Measurements from ENCODE around the gene SARDH. TPM values are rescaled to one million over a fixed set of nuclear protein-coding genes. Genes with fewer than 3 reads are reported as not detected.

SARDH gene
- total and polyA plus RNA-seq, 2 donors (not counting 3 experiments of a cell fraction or from before 2014, with no cell fraction given), result 0.19 to 0.44 TPM

DNA sequence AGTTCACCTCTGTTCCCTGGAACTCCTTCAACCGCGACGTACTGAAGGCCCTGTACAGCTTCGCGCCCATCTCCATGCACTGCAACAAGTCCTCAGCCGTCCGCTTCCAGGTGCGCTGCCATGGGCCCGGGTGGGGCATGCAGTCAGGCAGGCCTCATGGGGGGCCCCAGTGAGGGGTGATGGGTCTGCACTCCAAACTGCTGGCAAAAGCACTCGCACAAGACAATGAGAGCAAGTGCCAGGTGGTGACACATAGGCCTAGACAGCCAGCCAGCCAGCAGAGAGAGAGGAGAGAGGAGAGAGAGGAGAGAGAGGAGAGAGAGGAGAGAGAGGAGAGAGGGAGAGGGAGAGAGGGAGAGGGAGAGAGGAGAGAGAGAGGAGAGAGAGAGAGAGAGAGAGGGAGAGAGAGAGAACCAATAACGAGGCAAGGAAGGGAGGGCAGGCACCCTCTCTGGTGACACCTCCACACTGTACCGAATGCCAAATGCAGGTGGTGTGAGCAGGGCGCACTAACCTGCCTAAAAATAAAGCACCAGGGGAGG lies 81.0 kb downstream of the SARDH start:
- Histone ChIP-seq H3K4me1 (ENCODE audit: control insufficient read depth, extremely low read depth, insufficient read depth, low read length) (no peaks in the 10 kb centered on the region), H3K27me3 (ENCODE audit: control insufficient read depth in 2 of 2, insufficient read depth in 2 of 2, low read length in 2 of 2) (peaks cover 6 to 18% of the 10 kb centered on the region in 2 experiments), H2AFZ (ENCODE audit: low read depth, low read length) (no peak overlapping the region), H3K36me3 (ENCODE audit: control insufficient read depth in 2 of 2, extremely low read depth in 1 of 2, insufficient read depth in 2 of 2, low read length in 2 of 2) (no peaks in the 10 kb centered on the region), H3K9me1 (replicated peaks; ENCODE audit: control insufficient read depth, extremely low read depth, insufficient read depth, low read length) (no peaks in the 10 kb centered on the region), H3K27ac (ENCODE audit: insufficient read depth, low read depth, low read length) (no peak overlapping the region), H3K4me2 (ENCODE audit: insufficient read depth, low read length) (no peak overlapping the region), H4K20me1 (replicated peaks; ENCODE audit: control insufficient read depth, extremely low read depth, insufficient read depth, low read length) (no peaks in the 10 kb centered on the region), H3K4me3 (replicated peaks in 1 of 3; ENCODE audit: insufficient read depth in 1 of 3, low read depth in 1 of 3, low read length in 3 of 3) (no peak overlapping the region), H3K9ac (replicated peaks; ENCODE audit: extremely low read depth, insufficient read depth, low read length) (no peak overlapping the region), H3K79me2 (ENCODE audit: control insufficient read depth, insufficient read depth, low read length) (no peaks in the 10 kb centered on the region), H3K9me3 (replicated peaks; ENCODE audit: control insufficient read depth, insufficient read depth, low read length) (no peaks in the 10 kb centered on the region)
- intact Hi-C loops (cut with micrococcal nuclease), result no loop called here
- no peak for FAIRE-seq
- no TSS peak for BruUV-seq (replicated peaks)
- TF ChIP-seq FOS (IDR thresholded peaks at IDR 0.05; ENCODE audit: borderline replicate concordance, insufficient read depth, low read length) (no peak), GATA2 (IDR thresholded peaks at IDR 0.05; ENCODE audit: insufficient read depth, insufficient read length, low read depth, low read length) (no peak), POLR2AphosphoS5 (IDR thresholded peaks at IDR 0.05; ENCODE audit: insufficient read depth, low read depth, low read length) (no peak), MYC (IDR thresholded peaks at IDR 0.05; ENCODE audit: low read depth, low read length) (no peak), EZH2 (IDR thresholded peaks at IDR 0.05; ENCODE audit: borderline replicate concordance, low read depth, low read length, severe bottlenecking) (no peak), JUN (IDR thresholded peaks at IDR 0.05; ENCODE audit: borderline replicate concordance, insufficient read depth, insufficient read length, low read depth) (no peak), POLR2A (IDR thresholded peaks at IDR 0.05; ENCODE audit: low read depth, low read length) (no peak), CTCF (IDR thresholded peaks at IDR 0.05; ENCODE audit: extremely low read depth in 1 of 2, insufficient read depth in 1 of 2, low read depth in 1 of 2, low read length in 2 of 2) (no peak), MAX (IDR thresholded peaks at IDR 0.05; ENCODE audit: insufficient read depth, insufficient read length) (no peak)
- ChIA-PET CTCF (no interaction called here), POLR2A (no interaction called here)
- dilution Hi-C loops (cut with MboI; ENCODE audit: extremely low pct_ligation_motif_present, low sequenced_read_pairs), result no loop called here
- DNase-seq (ENCODE audit: low read depth, low spot score), result no peak
